Heart left ventricle (tissue), 16 donors: ENCODE results near the gene ETF1. TPM values are rescaled to one million over a fixed set of nuclear protein-coding genes. Genes with fewer than 3 reads are reported as not detected.
A peak's percentile ranks its signal among the peaks of the same experiment; 100 is the strongest.

Experiments used
- ATAC-seq, 4 donors: fragments of 200-7000 bp; cut with Tn5 transposase; one replicate each; pipeline ENCODE4 v1.9.1; 2020 to 2022; ENCODE audit warnings: moderate library complexity in 4 of 4, mild to moderate bottlenecking in 3 of 4, moderate number of reproducible peaks in 1 of 4
- DNase-seq, 5 donors: peaks; one replicate each; pipeline ENCODE4 v3.0.0-alpha.2; 2020
- H3K27ac ChIP-seq, 12 donors: fragments of 200-600 bp; sonication (generic) in 4 of 12; one replicate each; pipeline versions ENCODE4 v1.5.0 to v1.8.0; 2016 to 2022; ENCODE audit warnings: mild to moderate bottlenecking in 2 of 12
- H3K27me3 ChIP-seq, 9 donors: fragments of 200-600 bp; sonication (generic) in 2 of 9; one replicate each; pipeline versions ENCODE4 v1.5.1 to v1.8.0; 2016 to 2022; ENCODE audit warnings: mild to moderate bottlenecking in 3 of 9
- H3K36me3 ChIP-seq, 9 donors: fragments of 200-600 bp; sonication (generic) in 2 of 9; one replicate each; pipeline versions ENCODE4 v1.5.0 to v1.8.0; 2018 to 2022; ENCODE audit warnings: mild to moderate bottlenecking in 2 of 9
- H3K4me1 ChIP-seq, 12 donors: fragments of 200-600 bp; sonication (generic) in 4 of 12; one replicate each; pipeline versions ENCODE4 v1.5.0 to v1.8.0; 2016 to 2022; ENCODE audit warnings: mild to moderate bottlenecking in 3 of 12
- H3K4me3 ChIP-seq, 12 donors: fragments of 200-600 bp; sonication (generic) in 4 of 12; one replicate each; pipeline versions ENCODE4 v1.5.0 to v1.8.0; 2017 to 2022; ENCODE audit warnings: mild to moderate bottlenecking in 9 of 12, moderate library complexity in 4 of 12
- H3K9me3 ChIP-seq, 12 donors: fragments of 200-600 bp; sonication (generic) in 4 of 12; one replicate each; pipeline versions ENCODE4 v1.5.0 to v1.8.0; 2016 to 2022; ENCODE audit warnings: mild to moderate bottlenecking in 1 of 12
- POLR2A ChIP-seq, 2 donors: fragments of 450-650 bp; IDR thresholded peaks; one replicate each; pipeline ENCODE4 v1.6.1; 2017; ENCODE audit warnings: antibody characterized with exemption in 2 of 2, mild to moderate bottlenecking in 2 of 2, moderate library complexity in 2 of 2
- WGBS, 4 donors: extraction: QIAGEN DNeasy Blood & Tissue Kit in 2 of 4; methylation state at CpG; one replicate each; pipeline versions ENCODE4 v1.1.5 to v1.1.7; 2013 to 2018; 5-methylcytosine and 5-hydroxymethylcytosine counted together
- intact Hi-C, 10 donors: fragments of 100-400 bp; cut with DNase I; formaldehyde crosslinking; loops; one replicate each; pipeline versions ENCODE4 v1.11.1 to v1.14.2; 2022
- long read RNA-seq, 3 donors: library from polyadenylated mRNA; unstranded; transcript quantifications; one replicate each; pipeline ENCODE4 v2.0.0, GENCODE V29; 2020 to 2021
- polyA plus RNA-seq, 2 donors: library from polyadenylated mRNA; stranded (reverse); fragments of 200-250 nt; gene quantifications; one replicate each; pipeline ENCODE4 v1.2.3, GENCODE V29; 2013
- total RNA-seq, 9 donors: library from RNA; depleted of rRNA in 2 of 9; stranded (reverse); fragments of >200 nt in 2 of 9; fragmentation: NEBNext Ultra II Directional in 3 of 9; extraction: Animal tissue kit (Norgen Biotek cat#: 25700) in 3 of 9; gene quantifications; one replicate each; pipeline versions ENCODE4 v1.1.0 to v1.2.4, GENCODE V29; 2016 to 2023
- TF ChIP-seq, protein P1 (sequence below), 12 donors: fragments of 200-600 bp; sonication (generic) in 4 of 12; IDR thresholded peaks; one replicate each; pipeline versions ENCODE4 v1.5.0 to v1.8.0; 2018 to 2022; ENCODE audit warnings: antibody characterized with exemption in 12 of 12, mild to moderate bottlenecking in 5 of 12
- donor health status: ischemic (EF 13 %, LVEDD 7.1; RV severe dilation, severe dysfunction).
- donor health status: healthy with polysubstance abuse.
- donor health status: DM: no; HTN: yes; CAD: no.
- donor health status: DM: no; HTN: no; CAD: no.
- donor health status: ischemic (EF 25% LVEDD 6.9; RV normal size, moderate dysfunction).
- donor health status: ischemic (EF 25% LVEDD 5.7; RV mildly dilated, moderate dysfunction).
- donor health status: healthy.
- donor health status: DM: yes; HTN: yes; CAD: no.
- donor health status: ischemic (EF 35%, LVEDD 5.7; RV mildly dilated, moderate dysfunction).
- donor health status: nonischemic (EF 11% LVEDD 7.7; RV severe dilation, severe dysfunction).
- donor health status: DM: yes; HTN: yes; CAD: no.
- donor health status: PGD.
- donor health status: ischemic (EF 29% LVEDD 5.4; RV normal size, mild dysfunction).
- donor health status: nonischemic (EF 23%, LVEDD 6.1; RV moderate dilation, normal function).

The ETF1 gene
- 100 to 1,000 TPM in 1 of 9 donors, 10 to 100 TPM in 8; 52.4 to 116 (median 81.8) TPM for total RNA-seq
- polyA plus RNA-seq = 100 to 1,000 TPM in 1 of 2 donors, 10 to 100 TPM in 1; 19.0 to 104 TPM
- long read RNA-seq, donor 1, transcript ETF1-201 (11 exons, 3,742 nt) = major isoform, 49 of 67 reads
- long read RNA-seq, donor 1, partial matches to known transcripts = 6 of 67 reads
- long read RNA-seq, donor 1, other reads (novel, unspliced or antisense) = 12 of 67 reads
- long read RNA-seq, donor 2, transcript ETF1-201 (11 exons, 3,742 nt) = major isoform, 171 of 201 reads
- long read RNA-seq, donor 2, partial matches to known transcripts = 18 of 201 reads
- long read RNA-seq, donor 2, other reads (novel, unspliced or antisense) = 12 of 201 reads
- long read RNA-seq, donor 3, transcript ETF1-201 (11 exons, 3,742 nt) = major isoform, 52 of 63 reads
- long read RNA-seq, donor 3, partial matches to known transcripts = 2 of 63 reads
- long read RNA-seq, donor 3, other reads (novel, unspliced or antisense) = 9 of 63 reads

DNA sequence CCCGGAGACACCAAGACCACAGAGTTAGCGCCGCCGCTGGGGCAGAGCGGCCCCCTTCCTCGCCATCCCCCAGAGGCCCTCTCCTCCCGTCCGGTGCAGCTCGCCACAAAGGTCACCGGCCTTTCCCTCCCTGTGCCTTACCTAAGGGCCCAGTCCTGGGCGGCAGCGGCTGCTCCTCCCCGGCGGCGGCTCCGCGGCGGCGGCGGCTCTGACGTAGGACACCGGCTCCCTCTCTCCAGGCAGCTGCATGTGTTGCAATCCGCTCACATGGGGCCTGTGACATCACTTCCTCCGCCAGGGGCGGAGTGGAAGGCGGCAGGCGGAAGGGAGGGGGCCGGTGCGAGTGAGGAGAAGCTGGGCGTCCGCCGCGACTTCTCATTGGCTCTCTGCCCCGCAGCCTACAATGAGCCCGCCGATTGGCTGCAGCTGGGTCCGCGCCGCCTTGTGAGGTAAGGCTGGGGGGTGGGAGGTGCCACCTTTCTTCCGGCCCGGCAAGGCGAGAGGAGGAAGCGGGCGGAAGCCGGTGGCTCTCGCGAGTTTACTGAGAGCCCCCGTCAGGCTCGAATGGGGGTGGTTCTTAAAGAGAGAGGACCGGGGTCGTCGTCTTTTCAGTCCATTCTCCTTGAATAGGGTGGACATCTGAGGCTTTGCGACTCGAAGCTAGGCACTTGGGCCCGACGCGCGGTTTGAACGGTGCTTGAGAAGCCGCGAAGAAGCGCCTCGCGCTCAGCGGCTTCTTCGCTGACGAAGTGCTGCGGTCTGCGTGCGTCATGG is at the start of gene ETF1:
ETF1 (minus strand) TSS at position 281 of the 774 bp plus-strand sequence. CDS start 318 bp downstream, outside the sequence.
- intact Hi-C loops = loop anchor here in 5 of 10 donors (1.0 to 10.0 kb wide), 4 partner anchors 32 to 208 kb away; partner anchors contain the start of genes EGR1 (in 4 of the 5), HSPA9 (in 2 of the 5), CDC25C (in 1 of the 5) and FAM53C (in 1 of the 5)

DNA sequence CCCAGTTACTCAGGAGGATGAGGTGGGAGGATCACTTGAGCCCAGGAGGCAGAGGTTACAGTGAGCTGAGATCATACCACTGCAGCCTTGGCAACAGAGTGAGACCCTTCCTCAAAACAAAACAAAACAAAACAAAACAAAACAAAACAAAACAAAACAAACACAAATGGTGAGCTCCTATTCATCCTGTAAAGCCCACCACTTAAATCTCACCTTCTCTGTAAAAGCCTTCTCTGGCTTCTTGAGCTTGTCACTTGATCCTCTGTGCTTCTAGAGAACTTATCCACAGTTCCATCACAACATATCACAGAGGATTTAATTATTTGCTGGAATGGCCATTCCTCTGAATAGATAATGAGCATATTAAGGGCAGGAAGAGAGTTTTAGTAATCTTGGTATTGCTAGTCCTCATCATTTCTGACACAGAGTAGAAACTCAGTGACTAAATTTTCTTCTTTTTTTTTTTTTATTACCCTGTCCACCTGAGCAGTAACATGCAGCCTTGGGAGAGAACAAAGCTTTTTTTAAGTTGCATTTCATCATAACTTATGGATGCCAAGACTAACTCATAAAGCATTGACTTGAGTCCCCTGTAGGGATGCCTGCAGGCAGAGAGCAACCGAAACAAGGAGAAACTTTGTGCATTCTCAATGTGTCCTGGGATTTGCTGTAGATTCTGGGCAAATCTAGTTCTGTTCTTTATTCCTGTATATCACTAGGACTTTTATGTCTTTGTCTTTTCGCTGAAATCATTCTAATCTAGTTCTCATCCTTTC is 45.2 kb upstream of the ETF1 start:
- 86 to 93% (median 91%) methylated on average over 2 of the region's 2 CpGs for WGBS, 4 donors
- intact Hi-C loops = loop anchor here in 1 of 10 donors (10.0 kb wide), 1 partner anchor 667 kb away; no protein-coding TSS in a partner anchor
- ATAC-seq = no peak

More for the DNA sequence above, at the start of gene ETF1:
- Histone ChIP-seq H3K4me1 (peaks cover 17 to 80% (median 63%) of the 10 kb centered on the region in 12 donors), H3K4me3 (peak within 1 kb of the TSS; percentile 76 to 95 (median 84)), H3K9me3 (no peaks in the 10 kb centered on the region), H3K27ac (peak within 1 kb of the TSS; percentile 90 to 100 (median 98)), H3K36me3 (peaks cover 0 to 19% (median 0%) of the 10 kb centered on the region in 9 donors), H3K27me3 (no peaks in the 10 kb centered on the region)
- 0 to 20% (median 0%) methylated on average over 2 to 70 of the region's 70 CpGs for WGBS, 4 donors
- ATAC-seq = peak; percentile 93 to 96 (median 96)
- peak; percentile 100 for DNase-seq
- peak; percentile 93 to 97 for TF ChIP-seq POLR2A (IDR thresholded peaks at IDR 0.05)
- TF ChIP-seq, protein P1, sequence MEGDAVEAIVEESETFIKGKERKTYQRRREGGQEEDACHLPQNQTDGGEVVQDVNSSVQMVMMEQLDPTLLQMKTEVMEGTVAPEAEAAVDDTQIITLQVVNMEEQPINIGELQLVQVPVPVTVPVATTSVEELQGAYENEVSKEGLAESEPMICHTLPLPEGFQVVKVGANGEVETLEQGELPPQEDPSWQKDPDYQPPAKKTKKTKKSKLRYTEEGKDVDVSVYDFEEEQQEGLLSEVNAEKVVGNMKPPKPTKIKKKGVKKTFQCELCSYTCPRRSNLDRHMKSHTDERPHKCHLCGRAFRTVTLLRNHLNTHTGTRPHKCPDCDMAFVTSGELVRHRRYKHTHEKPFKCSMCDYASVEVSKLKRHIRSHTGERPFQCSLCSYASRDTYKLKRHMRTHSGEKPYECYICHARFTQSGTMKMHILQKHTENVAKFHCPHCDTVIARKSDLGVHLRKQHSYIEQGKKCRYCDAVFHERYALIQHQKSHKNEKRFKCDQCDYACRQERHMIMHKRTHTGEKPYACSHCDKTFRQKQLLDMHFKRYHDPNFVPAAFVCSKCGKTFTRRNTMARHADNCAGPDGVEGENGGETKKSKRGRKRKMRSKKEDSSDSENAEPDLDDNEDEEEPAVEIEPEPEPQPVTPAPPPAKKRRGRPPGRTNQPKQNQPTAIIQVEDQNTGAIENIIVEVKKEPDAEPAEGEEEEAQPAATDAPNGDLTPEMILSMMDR (IDR thresholded peaks at IDR 0.05) = peak in 2 of 12 donors; percentile 17 to 18

DNA sequence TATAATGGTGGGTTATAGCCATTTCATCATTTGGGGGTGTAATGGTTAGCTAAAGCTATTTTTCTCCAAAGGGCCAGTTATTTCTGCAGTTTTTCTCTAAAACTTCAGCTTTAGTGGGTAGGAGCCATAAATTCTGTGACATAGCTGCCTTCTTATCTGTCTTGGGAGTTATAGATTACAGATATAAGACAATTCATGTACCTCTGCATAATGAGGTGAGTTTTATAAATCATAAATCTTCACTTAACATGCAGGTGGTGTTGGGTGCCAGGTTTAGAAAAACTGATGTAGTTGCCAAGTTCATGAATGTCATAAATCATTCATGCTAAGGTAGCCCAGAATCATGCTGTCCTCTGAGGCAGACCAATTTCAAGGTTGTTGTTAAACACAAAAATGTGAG is 42.1 kb upstream of the ETF1 start:
- TF ChIP-seq POLR2A (IDR thresholded peaks at IDR 0.05) = no peak
- TF ChIP-seq, protein P1 (IDR thresholded peaks at IDR 0.05) = no peak
- Histone ChIP-seq H3K36me3 (no peaks in the 10 kb centered on the region), H3K9me3 (no peaks in the 10 kb centered on the region), H3K27me3 (no peaks in the 10 kb centered on the region), H3K4me1 (no peaks in the 10 kb centered on the region), H3K4me3 (no peak overlapping the region), H3K27ac (no peak overlapping the region)
- ATAC-seq (no peak), DNase-seq (no peak)
- intact Hi-C loops = loop anchor here in 1 of 10 donors (10.0 kb wide), 1 partner anchor 670 kb away; no protein-coding TSS in a partner anchor

More for the DNA sequence above, 45.2 kb upstream of the ETF1 start:
- no peaks in the 10 kb centered on the region for H3K27me3 ChIP-seq
- no peak overlapping the region for H3K27ac ChIP-seq
- no peaks in the 10 kb centered on the region for H3K9me3 ChIP-seq
- no peak overlapping the region for H3K4me3 ChIP-seq
- TF ChIP-seq POLR2A (IDR thresholded peaks at IDR 0.05) = no peak
- TF ChIP-seq, protein P1 (IDR thresholded peaks at IDR 0.05) = no peak
- no peaks in the 10 kb centered on the region for H3K4me1 ChIP-seq
- DNase-seq = no peak
- no peaks in the 10 kb centered on the region for H3K36me3 ChIP-seq
